GM12865 (cell line): ENCODE measurements around the gene CCDC183.
"Not testable (repeated sequence)": the region's sequence is repeated elsewhere in the genome, so short reads cannot be mapped to it uniquely, and the experiment has no call there.

Experiments
- DNase-seq: peaks from one replicate; pipeline ENCODE4 v3.0.0; 2010; ENCODE audit warnings: low read depth
- H3K4me3 ChIP-seq: 2 replicates; pipeline ENCODE4 v1.5.1; 2011; ENCODE audit warnings: mild to moderate bottlenecking, low read depth, low read length, control low read depth
- TF ChIP-seq, protein P1 (sequence below): IDR thresholded peaks from 2 replicates; pipeline ENCODE4 v1.5.1; 2011; ENCODE audit warnings: low read length, control low read depth, low read depth, inconsistent platforms; ENCODE audit not compliant: insufficient read depth; ENCODE audit errors: missing control alignments

The CCDC183 gene

DNA sequence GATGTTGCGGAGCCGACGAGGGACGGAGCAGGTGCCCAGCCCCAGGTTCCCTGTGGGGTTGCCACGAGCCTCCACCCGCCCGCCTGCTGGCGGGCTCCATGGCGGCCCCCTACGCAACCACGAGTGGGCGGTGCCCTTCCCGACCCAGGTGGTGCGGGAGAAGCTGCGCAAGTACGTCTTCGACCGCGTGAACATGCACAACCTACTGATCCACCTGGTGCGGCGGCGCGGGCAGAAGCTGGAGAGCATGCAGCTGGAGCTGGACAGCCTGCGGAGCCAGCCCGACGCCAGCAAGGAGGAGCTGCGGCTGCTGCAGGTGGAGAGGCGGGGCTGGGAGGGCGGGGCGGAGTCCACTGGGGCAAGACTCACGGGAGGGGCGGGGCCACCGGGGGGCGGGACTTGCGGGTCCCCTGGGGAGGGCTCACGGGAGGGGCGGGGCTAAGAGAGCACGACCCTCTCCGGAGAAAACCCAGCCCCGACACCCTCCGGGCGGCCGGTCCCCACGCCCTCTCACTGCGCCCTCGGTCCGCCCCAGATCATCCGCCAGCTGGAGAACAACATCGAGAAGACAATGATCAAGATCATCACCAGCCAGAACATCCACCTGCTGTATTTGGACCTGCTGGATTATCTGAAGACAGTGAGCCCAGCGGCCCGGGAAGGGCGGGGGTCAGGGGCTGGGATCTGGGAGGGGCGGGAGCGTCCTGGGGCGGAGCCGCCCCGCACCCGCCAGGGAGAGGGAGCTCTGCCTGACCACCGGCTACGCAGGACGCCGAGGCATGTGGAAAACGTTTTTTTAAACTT is 3.9 kb downstream of the CCDC183 start:
- TF ChIP-seq, protein P1, sequence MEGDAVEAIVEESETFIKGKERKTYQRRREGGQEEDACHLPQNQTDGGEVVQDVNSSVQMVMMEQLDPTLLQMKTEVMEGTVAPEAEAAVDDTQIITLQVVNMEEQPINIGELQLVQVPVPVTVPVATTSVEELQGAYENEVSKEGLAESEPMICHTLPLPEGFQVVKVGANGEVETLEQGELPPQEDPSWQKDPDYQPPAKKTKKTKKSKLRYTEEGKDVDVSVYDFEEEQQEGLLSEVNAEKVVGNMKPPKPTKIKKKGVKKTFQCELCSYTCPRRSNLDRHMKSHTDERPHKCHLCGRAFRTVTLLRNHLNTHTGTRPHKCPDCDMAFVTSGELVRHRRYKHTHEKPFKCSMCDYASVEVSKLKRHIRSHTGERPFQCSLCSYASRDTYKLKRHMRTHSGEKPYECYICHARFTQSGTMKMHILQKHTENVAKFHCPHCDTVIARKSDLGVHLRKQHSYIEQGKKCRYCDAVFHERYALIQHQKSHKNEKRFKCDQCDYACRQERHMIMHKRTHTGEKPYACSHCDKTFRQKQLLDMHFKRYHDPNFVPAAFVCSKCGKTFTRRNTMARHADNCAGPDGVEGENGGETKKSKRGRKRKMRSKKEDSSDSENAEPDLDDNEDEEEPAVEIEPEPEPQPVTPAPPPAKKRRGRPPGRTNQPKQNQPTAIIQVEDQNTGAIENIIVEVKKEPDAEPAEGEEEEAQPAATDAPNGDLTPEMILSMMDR = no peak
- H3K4me3 ChIP-seq = peak overlapping the region; percentile 33; the same call in 1 of the 2 replicates
- peak; percentile 90 for DNase-seq

DNA sequence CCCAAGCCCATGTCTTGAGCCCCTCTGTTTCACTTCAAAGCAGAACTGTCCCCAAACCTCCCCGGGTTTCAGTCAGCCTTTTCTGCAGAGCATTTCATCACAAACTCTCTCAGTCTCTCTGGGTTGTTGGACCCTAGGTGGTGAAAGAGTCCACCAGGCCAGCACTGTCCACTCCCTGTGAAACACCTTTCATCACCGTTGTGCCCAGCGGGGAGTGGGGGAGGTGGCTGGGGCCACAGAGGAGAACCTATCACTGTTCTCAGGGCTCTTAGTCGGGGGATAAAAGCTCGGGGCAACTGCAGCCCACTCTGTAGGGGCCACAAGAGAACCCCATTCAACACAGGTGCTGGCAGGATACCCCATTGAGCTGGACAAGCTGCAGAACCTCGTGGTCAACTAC is 6.2 kb downstream of the CCDC183 start:
- no peak overlapping the region for H3K4me3 ChIP-seq
- TF ChIP-seq, protein P1 = no peak
- DNase-seq = no peak

DNA sequence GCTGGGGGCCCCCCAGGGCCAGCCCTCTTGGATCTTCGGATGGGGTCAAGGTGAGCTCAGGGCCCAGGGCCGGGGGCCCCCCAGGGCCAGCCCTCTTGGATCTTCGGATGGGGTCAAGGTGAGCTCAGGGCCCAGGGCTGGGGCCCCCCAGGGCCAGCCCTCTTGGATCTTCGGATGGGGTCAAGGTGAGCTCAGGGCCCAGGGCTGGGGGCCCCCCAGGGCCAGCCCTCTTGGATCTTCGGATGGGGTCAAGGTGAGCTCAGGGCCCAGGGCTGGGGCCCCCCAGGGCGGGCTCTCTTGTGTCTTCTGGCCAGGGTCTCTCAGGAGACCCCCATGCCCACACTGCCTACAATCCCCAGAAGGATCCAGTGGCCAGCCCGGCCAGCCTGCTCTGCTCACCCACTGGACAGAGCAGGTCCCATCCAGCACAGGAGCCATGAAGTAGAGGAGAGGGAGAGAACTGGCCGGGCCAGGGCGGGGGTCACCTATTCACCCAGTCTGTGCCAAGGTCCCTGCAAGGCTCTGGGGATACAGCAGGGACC is 6.9 kb downstream of the CCDC183 start:
- H3K4me3 ChIP-seq, DNase-seq: not testable (repeated sequence)

DNA sequence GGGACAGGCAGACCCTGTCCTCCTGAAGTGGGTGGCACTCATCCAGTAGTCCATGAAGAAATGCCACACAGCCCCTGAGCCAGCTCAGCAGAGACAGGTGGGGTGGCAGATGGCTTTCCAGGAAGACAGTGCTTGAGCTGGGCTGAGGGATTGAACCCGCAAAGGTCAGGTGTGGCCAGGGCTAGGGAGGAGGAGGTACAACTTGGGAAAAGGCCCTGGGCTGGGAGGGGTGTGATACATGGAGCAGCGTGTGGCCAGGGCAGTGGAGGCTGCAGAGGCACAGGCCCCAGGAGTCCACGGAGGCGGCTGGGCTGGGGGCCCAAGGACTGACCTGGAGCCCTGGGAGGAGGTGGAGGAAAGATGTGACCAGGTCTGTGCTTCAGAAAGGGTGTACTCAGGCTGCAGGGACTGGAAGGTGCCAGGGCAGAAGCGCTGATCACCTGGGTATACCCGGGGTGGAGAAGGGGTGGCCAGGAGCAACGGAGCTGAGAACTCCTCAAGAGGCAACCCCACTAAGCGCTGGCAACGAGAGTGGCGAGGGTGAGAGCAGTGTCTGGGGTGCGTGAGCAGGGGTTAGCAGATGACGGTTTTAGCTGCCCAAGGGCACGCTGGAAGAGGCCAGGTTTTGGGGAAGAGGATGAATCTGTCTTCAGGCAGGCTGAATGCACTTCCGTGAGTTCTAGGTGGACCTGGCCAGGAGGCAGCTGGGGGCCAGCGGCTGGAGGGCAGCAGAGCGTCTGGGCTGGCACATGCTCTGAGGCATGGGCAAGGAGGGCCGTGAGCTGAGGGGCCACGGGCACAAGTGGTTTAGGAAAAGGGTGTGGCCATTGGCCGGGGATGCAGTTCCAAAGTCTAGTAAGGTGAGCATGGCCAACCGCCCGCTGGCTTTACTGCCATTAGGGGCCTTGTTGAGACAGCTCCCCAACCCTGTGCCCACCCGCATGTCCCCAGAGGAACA is 7.7 kb downstream of the CCDC183 start:
- TF ChIP-seq, protein P1 = no peak
- no peak for DNase-seq

DNA sequence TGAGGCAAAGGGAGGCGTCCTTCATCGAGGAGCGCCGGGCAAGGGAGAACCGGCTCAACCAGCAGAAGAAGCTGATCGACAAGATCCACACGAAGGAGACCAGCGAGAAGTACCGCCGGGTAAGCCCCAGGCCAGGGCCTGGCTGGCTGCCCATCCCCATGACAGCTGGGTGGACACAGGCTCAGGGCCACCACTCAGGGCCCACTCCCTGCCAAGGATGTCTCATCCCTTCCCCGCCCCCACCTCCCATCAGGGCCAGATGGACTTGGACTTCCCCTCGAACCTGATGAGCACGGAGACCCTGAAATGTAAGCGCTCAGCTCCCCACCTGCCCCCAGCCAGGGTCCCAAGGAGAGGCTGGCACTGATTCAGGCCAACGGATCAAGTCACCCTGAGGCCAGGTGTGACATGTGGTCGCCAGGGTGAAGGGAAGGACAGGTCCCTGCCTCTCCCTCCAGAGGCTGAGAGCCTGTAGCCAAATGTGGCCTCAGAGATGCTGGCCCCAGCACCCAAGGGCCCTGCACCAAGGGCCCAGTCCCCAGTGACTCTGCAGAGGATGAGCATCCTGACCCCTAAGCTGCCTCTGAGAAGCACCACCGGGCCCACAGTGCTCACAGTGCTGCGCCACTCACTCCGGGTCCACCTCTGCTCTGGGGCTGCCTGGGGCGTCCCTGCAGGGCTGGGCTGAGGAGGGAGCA is 8.5 kb downstream of the CCDC183 start:
- H3K4me3 ChIP-seq = no peak overlapping the region
- DNase-seq = no peak
- TF ChIP-seq, protein P1 = no peak

More for the DNA sequence above, 7.7 kb downstream of the CCDC183 start:
- no peak overlapping the region for H3K4me3 ChIP-seq

DNA sequence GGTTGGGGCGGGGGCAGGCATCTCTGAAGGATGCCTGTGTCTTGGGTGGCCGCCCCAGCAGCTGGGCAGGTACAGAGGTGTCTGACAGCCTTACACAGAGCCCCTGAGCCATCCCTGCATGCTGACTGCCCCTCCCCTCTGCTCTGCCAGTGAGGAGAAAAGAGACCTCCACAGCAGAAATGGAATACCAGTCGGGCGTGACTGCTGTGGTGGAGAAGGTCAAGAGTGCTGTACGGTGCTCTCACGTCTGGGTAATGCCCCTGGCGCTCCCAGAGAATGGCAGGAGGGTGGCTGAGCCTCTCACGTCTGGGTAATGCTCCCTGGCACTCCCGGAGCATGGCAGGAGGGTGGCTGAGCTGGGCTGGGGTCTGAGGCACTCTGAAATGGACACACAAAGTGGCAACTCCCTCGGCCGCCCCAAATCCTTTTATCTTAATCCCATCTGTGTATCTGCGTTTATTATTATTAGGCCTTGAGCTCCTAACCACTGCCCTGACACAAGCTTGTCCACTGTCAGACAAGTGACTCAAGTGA is 9.1 kb downstream of the CCDC183 start:
- no peak overlapping the region for H3K4me3 ChIP-seq
- TF ChIP-seq, protein P1 = no peak
- no peak for DNase-seq
